HG03045 (cell line): ENCODE data around the gene SYNE1.
"Not testable (repeated sequence)": the region's sequence is repeated elsewhere in the genome, so short reads cannot be mapped to it uniquely, and the experiment has no call there.

Experiments
- ATAC-seq: cut with Tn5 transposase; IDR thresholded peaks from one replicate; pipeline ENCODE4 v1.9.1; 2021; ENCODE audit warnings: mild to moderate bottlenecking, moderate library complexity; ENCODE audit not compliant: unreplicated experiment

SYNE1 gene

GRCh38 chr6:152637296-152638047 lies at the start of gene SYNE1:
TSS of gene SYNE1 (minus strand) at chr6:152637362. CDS start at chr6:152628331, 9,031 bp downstream.
- ATAC-seq: no peak

DNA sequence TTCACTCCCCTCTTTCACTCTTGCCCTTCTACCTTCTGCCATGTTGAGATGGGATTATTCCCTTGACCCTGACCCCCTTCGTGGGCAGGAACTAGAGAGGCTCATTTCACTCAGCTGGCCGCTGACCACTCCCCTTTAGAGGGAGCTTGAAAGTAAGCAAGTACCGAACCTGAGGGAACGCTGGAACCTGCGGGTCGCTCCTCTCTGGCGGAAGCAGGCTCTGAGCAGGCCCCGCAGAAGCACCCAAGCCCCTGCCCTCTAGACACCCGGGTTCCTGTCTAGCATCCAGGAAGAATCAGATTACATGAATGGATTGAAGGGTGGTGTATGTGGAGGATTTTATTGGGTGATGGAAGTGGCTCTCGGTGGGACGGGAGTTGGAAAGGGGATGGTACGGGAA lies 48.7 kb upstream of the SYNE1 start:
- ATAC-seq: no peak

DNA sequence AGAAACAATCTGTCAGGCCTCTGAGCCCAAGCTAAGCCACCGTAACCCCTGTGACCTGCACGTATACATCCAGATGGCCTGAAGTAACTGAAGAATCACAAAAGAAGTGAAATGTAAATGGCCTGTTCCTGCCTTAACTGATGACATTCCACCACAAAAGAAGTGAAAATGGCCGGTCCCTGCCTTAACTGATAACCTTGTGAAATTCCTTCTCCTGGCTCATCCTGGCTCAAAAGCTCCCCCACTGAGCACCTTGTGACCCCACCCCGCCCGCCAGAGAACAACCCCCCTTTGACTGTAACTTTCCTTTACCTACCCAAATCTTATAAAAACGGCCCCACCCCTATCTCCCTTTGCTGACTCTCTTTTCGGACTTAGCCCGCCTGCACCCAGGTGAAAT lies 45.8 kb upstream of the SYNE1 start:
- not testable (repeated sequence) for ATAC-seq

GRCh38 chr6:152682141-152682540 lies 45.0 kb upstream of the SYNE1 start:
- no peak for ATAC-seq

DNA sequence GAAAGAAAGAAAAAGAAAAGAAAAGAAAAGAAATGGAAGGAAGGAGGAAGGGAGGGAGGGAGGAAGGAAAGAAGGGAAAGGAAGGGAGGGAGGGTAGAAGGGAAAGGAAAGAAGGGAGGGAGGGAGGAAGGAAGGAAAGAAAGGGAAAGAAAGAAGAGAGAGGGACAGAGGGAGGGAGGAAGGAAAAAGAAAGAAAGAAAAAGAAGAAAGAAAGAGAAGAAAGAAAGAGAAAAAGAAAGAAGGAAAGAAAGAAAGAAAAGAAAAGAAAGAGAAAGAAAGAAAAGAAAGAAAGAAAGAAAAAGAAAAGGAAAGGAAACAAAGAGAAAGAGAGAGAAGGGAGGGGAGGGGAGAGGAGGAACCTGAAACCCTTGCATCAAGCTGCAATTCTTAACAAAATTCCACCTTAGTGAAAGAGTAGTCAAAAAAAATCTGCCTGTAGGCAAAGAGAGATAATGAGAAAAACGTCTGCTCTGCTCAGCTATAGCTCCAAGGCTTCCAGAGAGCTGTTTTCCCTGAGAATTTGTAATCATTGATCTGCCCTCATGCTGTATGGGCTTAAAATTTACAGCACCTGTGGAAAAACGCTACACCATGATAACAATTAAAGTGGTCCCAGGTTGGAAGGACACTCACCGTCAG lies 43.8 kb upstream of the SYNE1 start:
- no peak for ATAC-seq

DNA sequence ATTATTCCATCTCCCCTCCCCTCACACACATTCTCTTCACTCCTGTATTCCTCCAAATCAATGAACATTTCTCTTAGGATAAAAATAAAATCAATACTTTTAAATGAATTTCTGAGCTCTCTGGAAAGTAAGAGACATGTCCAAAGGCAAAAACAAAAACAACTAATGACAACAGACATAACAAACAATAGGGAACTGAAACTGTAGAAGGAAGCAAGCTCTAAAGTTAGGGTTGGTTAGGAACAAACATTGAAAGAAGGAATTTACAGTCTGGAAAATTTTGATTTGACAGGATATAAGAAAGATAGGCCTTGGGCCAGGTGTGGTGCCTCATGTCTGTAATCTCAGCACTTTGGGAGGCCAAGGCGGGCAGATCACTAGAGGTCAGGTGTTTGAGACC lies 43.0 kb upstream of the SYNE1 start:
- ATAC-seq: no peak

DNA sequence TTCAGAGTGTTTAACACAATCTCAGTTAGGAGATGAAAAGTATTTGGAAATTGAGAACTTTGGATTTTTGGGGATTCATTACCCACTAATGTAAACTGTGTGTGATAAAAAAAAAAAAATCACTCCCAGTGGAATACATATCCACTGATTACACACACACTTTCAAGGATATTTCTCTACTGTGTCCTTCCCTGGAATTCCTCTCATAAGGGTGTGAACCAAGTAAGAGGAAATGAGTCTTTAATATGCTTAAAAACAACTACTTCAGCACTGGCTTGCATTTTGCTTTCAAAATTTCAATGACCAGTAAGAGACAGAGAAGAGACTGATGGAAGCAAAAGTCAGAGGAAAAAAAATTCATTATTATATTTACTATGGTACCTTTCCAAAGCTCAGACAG lies 36.1 kb upstream of the SYNE1 start:
- ATAC-seq: no peak

- no peak for ATAC-seq
Measured at GRCh38 chr6:152671171-152671570, 34.0 kb upstream of the SYNE1 start.

DNA sequence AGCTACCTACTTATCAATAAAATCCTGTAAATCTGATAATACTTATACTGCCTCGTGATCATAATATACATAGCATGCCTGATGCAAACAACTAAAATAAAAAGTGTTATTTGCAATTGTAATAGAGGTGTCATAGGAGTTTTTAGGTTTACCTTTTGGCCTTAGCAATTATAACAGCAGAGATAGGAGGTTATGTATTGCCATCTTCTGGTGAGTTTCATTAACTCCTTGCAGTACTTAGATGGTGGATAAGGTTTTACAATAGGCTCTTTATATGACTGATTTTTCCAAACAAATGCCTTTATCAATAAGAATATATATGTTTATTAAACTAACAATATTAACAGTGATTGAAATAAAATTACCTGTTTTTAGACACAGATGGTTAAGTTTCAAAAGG lies 32.7 kb upstream of the SYNE1 start:
- no peak for ATAC-seq

DNA sequence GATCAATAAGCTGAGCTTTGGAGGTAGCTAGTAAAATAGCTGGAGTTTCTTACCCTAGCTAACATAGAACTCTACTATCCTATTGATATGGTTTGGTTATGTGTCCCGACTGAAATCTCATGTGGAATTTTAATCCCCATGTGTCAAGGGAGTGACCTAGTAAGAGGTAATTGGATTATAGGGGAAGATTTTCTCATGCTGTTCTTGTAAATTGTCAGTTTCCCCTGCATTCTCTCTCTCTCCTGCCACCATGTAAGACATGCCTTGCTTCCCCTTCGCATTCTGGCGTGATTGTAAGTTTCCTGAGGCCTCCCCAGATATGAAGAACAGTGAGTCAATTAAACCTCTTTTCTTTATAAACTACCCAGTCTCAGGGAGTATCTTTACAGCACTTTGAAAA lies 24.6 kb upstream of the SYNE1 start:
- ATAC-seq: no peak

DNA sequence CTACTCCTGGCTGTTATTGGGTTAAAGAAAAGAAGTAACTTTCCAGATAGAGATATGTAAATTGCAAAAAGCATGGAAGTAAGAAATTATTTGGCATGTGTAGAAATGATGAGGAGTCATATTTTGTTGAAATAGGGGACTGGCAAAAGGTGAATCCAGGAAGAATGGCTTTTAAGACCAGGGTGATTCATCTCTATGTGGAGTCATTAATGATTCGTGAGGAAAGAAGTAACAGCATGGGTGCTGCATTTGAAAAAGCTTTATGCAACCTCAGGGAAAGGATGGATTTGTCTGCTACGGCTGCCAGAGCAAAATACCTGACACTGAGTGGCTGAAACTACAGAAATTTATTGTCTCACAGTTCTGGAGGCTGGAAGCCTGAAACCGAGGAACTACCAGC lies 14.8 kb upstream of the SYNE1 start:
- ATAC-seq: no peak

DNA sequence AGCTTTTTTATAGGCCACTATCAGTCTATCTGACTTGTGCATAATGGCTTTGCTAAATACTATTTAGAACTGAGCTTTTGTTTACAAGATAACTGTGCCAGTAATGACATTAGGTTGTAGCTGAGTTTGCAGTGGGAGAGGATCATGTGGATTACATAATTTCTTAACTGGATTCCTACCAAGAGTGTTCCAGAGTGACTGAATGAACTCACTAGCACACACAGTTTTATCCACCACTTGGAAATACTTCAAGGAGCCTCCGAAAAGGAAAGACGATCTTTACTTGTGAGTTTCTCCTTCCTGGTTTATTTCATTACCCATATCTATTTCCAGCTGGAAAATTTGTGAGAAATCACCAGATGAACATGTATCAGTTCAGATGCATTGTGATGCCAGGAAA lies 10.9 kb upstream of the SYNE1 start:
- ATAC-seq: no peak

DNA sequence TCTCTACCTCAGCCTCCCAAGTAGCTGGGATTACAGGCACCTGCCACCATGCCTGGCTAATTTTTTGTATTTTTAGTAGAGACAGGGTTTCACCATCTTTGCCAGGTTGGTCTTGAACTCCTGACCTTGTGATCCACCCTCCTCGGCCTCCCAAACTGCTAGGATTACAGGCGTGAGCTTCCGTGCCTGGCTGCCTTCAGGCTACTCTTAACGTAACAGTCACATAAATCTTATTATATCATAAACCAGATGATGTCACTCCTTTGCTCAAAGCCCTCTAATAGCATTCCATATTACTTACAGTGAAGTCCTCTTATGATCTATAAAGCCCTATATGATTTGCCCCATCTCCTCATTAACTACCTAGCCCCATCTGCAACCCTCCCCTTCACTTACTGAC lies 9.6 kb upstream of the SYNE1 start:
- ATAC-seq: not testable (repeated sequence)

GRCh38 chr6:152642578-152643375 lies 5.6 kb upstream of the SYNE1 start:
- no peak for ATAC-seq

- ATAC-seq: no peak
Measured at GRCh38 chr6:152636609-152637295, 410 bp downstream of the SYNE1 start.

DNA sequence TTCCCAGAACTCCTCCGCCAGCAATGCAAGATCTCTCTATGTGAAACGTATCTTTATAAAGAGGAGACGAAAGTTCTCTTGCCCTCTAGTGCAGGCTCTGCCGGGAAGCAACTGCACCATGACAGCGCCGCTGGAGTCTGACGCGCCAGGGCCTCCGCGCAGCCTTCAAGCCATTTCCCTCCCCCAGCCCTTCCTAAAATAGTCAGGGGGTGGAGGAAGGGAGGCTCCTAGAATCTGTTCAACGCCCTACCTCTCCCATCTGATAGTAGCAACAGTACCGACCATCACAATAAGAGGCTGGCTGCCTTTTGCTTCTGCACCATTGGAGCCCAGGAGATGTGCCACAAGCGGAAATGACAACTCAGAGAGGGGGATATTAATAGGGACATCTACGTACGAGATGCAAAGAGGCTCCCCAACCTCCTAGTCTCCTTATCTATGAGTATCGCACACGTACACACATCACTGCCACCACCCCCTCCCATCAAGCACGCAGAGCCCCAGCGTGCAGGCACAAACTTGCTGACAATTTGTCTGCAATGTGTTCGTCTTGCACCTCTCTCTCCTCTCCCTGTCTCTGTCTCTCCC lies 1.0 kb downstream of the SYNE1 start:
- no peak for ATAC-seq

GRCh38 chr6:152634773-152635172 lies 2.4 kb downstream of the SYNE1 start:
- ATAC-seq: peak; percentile 66

DNA sequence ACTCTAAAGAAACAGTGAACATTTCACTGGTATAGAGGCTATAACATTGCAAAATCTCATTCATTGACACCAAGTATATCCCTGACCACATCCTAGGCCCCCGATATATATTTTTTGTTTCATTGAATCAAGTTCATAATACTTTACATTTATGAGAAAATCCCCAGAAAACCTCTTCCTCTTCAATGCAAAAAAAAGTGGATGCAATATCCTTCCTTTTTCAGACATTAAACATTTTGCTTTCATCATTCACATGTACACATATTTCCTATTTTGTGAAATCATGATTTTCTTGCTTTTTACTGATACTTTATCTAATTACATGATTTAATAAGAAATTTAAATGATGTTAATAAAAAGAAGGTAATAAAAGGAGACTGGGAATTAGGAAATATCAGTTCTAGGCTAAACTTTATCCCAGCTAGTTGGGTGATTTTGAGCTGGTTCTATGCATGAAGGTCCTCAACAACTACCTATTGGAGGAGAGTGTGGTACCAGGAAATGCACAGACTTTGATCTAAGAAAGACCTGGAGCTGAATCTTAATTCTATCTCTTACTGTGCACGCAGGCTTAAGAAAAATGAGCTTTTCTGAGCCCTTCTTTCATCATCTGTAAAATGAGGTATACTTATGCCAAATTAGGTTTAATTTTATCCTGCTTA lies 4.9 kb downstream of the SYNE1 start:
- ATAC-seq: no peak

DNA sequence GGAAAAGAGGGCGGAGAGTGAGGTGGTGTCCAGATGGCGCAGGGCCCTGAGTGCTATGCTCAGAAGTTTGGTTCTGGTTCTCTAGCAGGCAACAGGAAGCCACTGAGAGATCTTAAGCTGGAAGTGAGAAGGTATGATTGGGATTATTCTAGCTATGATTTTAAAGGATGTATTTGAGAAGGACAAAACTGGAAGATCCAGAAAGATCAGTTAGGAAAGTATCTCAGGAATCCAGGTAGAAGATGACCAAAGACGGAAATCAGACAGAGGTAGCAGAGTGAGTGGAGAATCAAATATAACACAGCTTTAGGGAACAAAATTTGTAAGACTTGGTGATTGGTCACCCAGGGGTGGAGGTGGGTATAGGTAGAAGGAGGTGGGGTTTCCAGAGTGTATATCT lies 5.8 kb downstream of the SYNE1 start:
- ATAC-seq: no peak

GRCh38 chr6:152630832-152631231 lies 6.3 kb downstream of the SYNE1 start:
- ATAC-seq: no peak
